HG03575 (cell line): ENCODE data around the gene MDK.
"Not testable (repeated sequence)": the region's sequence is repeated elsewhere in the genome, so short reads cannot be mapped to it uniquely, and the experiment has no call there.

Experiments used
- ATAC-seq: cut with Tn5 transposase; IDR thresholded peaks from one replicate; pipeline ENCODE4 v1.9.1; 2021; ENCODE audit not compliant: unreplicated experiment, insufficient number of reproducible peaks, low FRiP score; ENCODE audit errors: extremely low read depth

MDK gene

DNA sequence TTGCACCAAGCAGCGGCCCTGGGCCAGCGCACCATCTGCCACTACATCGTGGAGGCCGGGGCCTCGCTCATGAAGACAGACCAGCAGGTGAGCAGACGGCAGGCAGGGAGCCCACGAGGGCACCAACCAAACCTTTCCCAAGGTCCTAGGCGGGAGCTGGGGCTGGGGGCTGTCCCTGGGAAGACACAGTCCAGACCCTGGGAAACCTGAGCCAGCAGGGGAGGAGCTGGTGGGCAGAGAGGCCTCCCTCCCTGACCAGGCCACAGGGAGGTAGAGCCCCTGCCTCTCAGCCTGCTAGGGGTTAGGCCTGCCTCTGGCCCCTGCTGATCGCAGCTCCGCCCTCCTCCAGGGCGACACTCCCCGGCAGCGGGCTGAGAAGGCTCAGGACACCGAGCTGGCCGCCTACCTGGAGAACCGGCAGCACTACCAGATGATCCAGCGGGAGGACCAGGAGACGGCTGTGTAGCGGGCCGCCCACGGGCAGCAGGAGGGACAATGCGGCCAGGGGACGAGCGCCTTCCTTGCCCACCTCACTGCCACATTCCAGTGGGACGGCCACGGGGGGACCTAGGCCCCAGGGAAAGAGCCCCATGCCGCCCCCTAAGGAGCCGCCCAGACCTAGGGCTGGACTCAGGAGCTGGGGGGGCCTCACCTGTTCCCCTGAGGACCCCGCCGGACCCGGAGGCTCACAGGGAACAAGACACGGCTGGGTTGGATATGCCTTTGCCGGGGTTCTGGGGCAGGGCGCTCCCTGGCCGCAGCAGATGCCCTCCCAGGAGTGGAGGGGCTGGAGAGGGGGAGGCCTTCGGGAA, 1.8 kb upstream of the MDK start:
- not testable (repeated sequence) for ATAC-seq

- ATAC-seq, result no peak
These were observed 975 bp upstream of the MDK start for GRCh38 chr11:46380340-46381047.

GRCh38 chr11:46381819-46382645, 563 bp downstream of the MDK start:
- ATAC-seq, result no peak

GRCh38 chr11:46382646-46383403, 1.4 kb downstream of the MDK start:
- no peak for ATAC-seq

DNA sequence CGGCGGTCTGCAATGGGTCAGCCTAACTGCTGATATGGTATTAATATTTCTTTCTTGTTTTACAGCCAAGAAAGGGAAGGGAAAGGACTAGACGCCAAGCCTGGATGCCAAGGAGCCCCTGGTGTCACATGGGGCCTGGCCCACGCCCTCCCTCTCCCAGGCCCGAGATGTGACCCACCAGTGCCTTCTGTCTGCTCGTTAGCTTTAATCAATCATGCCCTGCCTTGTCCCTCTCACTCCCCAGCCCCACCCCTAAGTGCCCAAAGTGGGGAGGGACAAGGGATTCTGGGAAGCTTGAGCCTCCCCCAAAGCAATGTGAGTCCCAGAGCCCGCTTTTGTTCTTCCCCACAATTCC, 1.9 kb downstream of the MDK start:
- ATAC-seq, result no peak

- ATAC-seq, result no peak
These were observed 2.7 kb downstream of the MDK start for GRCh38 chr11:46383974-46384701.

- no peak for ATAC-seq
These were observed 3.9 kb downstream of the MDK start for GRCh38 chr11:46385169-46386004.

DNA sequence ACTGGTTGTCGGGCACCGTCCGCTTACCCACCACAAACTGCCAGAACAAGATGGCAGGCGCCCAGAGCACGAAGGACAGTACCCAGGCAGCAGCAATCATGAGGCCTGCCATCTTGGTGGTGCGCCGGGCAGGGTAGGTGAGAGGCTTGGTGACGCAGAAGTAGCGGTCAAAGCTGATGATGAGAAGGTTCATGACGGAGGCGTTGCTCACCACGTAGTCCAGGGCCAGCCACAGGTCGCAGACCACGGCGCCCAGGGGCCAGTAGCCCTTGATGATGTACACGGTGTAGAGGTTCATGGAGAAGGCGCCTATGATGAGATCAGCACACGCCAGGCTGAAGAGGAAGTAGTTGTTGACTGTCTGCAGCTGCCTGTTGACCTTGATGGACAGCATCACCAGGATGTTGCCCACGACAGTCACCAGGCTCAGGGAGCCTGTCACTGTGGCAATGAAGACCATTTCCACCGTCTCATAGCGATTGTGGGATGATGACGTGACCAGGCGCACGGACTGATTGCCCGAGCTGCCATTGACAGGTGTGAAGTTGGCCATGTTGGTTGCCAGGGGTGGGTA, 4.6 kb downstream of the MDK start:
- ATAC-seq, result no peak

GRCh38 chr11:46386674-46387073, 5.2 kb downstream of the MDK start:
- ATAC-seq, result no peak

GRCh38 chr11:46387456-46387855, 6.0 kb downstream of the MDK start:
- ATAC-seq, result no peak

GRCh38 chr11:46387919-46388618, 6.6 kb downstream of the MDK start:
- ATAC-seq, result no peak

DNA sequence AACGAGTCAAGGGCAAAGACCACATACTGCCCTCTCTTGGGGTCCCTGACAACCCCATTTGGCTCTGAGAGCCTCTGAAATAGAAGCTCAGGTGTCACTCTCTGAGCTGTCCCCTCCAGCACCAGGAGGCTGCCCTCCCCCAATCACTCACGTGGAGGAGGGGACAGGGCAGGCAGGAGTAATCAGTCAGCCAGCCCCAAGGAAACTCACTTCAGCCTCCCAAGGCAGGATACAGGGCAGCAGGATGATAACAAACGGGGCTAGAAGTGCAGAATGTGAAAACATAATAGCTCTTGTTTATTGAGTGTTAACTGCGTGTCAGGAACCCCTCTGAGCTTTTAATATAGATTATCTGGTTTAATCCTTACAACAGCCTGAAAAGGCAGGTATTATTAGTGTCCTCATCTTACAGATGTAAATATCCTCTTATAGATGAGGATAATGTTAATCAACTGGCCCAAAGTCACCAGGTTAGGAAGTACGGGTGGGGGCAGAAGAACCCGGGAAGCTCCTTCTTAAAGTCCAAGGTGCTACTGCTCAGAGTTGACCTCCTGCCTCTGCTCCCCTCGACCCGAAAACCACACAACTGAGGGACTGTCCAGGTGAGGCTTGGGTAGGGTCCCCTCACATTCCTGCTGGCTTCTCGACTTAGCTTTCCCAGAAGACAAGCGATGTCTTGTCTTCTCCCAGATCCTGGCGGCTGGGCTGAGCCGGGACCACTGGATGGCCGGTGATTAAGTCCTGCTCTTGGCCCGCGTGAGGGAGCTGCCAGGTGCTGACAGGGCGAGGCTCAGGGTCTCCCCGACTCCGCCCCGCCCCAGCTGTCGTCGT, 7.4 kb downstream of the MDK start:
- no peak for ATAC-seq

GRCh38 chr11:46389450-46390330, 8.2 kb downstream of the MDK start:
- ATAC-seq, result no peak

DNA sequence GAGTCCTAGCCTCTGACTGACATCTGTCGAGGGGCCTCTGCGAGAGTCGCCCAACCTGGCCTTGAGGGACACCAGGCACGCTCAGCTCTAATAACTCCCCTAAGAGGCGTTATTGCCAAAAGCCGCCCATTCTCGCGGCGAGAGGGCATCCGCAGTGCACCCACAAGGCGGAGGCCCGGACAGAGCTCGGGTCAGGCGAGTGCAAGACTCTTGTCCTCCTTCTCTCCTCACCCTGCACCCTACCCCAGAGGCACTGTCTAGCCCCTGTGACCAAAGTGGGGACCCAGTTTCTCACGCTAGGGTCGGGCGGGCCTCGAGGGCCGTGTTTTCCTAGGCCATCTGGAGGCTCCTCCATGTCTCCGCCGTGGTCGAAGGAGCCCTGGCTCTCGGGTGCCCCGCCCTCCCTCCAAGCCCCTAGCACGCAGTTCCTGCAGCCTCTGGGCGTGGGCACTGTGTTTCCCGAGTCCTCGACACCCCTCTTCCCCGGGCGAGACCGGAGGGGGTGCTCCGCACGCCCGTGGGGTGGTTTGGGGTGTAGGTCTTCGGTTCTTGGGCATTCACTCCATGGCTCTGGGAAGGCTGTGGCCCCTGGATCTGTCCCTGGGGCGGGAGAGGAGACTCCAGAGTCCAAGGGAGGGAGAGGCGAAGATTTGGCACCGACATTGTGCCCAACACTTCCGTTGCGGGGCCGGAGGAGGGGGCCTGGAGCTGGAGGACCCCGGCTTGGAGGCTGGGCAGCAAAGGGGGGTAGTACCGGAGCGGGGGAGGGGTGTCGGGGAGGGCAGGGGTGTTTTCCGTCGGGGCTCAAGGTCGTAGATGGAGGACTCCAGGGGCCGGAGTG, 9.1 kb downstream of the MDK start:
- no peak for ATAC-seq
